ENCODE results near the gene AHNAK.
"Not testable (repeated sequence)": the region's sequence is repeated elsewhere in the genome, so short reads cannot be mapped to it uniquely, and the experiment has no call there.

Gene AHNAK

GRCh38 chr11:62553080-62553838 lies 6.7 kb upstream of the AHNAK start:
- peak; percentile 98 for DNase-seq (ENCODE audit: low read depth)

- peak; percentile 55 for DNase-seq (ENCODE audit: low read depth)
These were observed 6.0 kb upstream of the AHNAK start for GRCh38 chr11:62552485-62553079.

GRCh38 chr11:62550478-62550877 lies 3.9 kb upstream of the AHNAK start:
- not testable (repeated sequence) for DNase-seq (ENCODE audit: low read depth)

GRCh38 chr11:62548545-62549335 lies 2.1 kb upstream of the AHNAK start:
- peak; percentile 13 for DNase-seq (ENCODE audit: low read depth)

- DNase-seq (ENCODE audit: low read depth), result peak; percentile 15
These were observed 1.2 kb upstream of the AHNAK start for GRCh38 chr11:62547691-62548281.

GRCh38 chr11:62546929-62547625 lies 471 bp upstream of the AHNAK start:
- peak; percentile 65 for DNase-seq (ENCODE audit: low read depth)

GRCh38 chr11:62545437-62546243 lies 966 bp downstream of the AHNAK start:
- DNase-seq (ENCODE audit: low read depth), result peak; percentile 94

GRCh38 chr11:62544581-62545436 lies 1.8 kb downstream of the AHNAK start:
- DNase-seq (ENCODE audit: low read depth), result peak; percentile 31

- DNase-seq (ENCODE audit: low read depth), result peak; percentile 36
These were observed 2.7 kb downstream of the AHNAK start for GRCh38 chr11:62543680-62544444.

- peak; percentile 91 for DNase-seq (ENCODE audit: low read depth)
These were observed 3.6 kb downstream of the AHNAK start for GRCh38 chr11:62542750-62543567.

GRCh38 chr11:62542111-62542745 lies 4.4 kb downstream of the AHNAK start:
- no peak for DNase-seq (ENCODE audit: low read depth)

GRCh38 chr11:62540804-62541701 lies 5.6 kb downstream of the AHNAK start:
- DNase-seq (ENCODE audit: low read depth), result peak; percentile 54

GRCh38 chr11:62539238-62539925 lies 7.2 kb downstream of the AHNAK start:
- DNase-seq (ENCODE audit: low read depth), result peak; percentile 90

GRCh38 chr11:62538470-62539237 lies 8.0 kb downstream of the AHNAK start:
- DNase-seq (ENCODE audit: low read depth), result no peak

GRCh38 chr11:62536301-62536957 lies 10.2 kb downstream of the AHNAK start:
- no peak for DNase-seq (ENCODE audit: low read depth)
